HG03558 (cell line): ENCODE data around the gene CRACR2B.

Experiments
- ATAC-seq: cut with Tn5 transposase; IDR thresholded peaks from one replicate; pipeline ENCODE4 v1.9.1; 2021; ENCODE audit warnings: moderate number of reproducible peaks; ENCODE audit not compliant: unreplicated experiment; ENCODE audit errors: extremely low read depth

Gene CRACR2B

DNA sequence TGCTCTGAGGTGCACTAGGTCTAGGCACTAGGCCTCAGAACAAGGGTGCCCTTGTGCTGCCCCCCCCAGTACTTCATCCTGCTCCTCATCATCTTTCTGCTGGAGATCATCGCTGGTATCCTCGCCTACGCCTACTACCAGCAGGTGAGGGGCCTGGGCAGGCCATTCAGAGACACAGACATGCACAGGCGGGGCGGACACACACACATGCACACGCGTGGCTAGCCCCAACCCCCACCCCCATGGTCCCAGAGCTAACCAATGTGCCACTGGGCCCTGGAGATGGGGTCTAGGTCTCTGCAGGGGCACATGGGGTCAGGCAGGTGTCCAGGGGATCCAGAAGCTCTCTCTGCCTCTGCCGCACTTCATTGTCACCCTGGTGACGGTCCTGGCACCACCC, 9.0 kb downstream of the CRACR2B start:
- no peak for ATAC-seq

DNA sequence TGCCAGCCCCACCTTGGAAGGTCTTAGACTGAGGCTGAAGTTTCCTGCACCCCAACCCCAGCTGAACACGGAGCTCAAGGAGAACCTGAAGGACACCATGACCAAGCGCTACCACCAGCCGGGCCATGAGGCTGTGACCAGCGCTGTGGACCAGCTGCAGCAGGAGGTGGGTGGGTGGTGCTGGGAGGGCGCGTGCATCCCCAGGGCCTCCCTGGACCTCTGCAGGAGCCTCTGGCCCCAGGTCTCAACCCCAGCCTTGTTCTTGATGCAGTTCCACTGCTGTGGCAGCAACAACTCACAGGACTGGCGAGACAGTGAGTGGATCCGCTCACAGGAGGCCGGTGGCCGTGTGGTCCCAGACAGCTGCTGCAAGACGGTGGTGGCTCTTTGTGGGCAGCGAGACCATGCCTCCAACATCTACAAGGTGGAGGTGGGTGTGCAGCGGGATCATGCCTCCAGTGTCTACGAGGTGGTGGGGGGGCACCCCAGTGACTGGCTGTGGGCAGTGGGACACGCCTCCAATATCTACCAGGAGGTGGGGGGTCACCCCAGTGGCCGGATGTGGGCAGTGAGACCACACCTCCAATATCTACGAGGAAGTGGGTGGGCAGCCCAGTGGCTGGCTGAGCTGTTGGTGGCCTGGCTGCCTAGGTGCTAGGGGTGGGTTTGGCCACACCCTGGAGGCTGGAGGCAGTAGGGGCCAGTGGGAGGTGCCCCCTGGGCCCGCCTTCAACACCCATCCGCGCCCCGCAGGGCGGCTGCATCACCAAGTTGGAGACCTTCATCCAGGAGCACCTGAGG, 9.7 kb downstream of the CRACR2B start:
- ATAC-seq = no peak

DNA sequence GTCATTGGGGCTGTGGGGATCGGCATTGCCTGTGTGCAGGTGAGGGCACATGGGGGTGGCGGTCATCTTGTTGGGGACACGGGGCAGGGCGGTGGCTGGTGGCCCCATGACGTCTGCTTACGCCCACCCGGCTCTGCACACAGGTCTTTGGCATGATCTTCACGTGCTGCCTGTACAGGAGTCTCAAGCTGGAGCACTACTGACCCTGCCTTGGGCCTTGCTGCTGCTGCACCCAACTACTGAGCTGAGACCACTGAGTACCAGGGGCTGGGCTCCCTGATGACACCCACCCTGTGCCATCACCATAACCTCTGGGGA, 10.2 kb downstream of the CRACR2B start:
- no peak for ATAC-seq

DNA sequence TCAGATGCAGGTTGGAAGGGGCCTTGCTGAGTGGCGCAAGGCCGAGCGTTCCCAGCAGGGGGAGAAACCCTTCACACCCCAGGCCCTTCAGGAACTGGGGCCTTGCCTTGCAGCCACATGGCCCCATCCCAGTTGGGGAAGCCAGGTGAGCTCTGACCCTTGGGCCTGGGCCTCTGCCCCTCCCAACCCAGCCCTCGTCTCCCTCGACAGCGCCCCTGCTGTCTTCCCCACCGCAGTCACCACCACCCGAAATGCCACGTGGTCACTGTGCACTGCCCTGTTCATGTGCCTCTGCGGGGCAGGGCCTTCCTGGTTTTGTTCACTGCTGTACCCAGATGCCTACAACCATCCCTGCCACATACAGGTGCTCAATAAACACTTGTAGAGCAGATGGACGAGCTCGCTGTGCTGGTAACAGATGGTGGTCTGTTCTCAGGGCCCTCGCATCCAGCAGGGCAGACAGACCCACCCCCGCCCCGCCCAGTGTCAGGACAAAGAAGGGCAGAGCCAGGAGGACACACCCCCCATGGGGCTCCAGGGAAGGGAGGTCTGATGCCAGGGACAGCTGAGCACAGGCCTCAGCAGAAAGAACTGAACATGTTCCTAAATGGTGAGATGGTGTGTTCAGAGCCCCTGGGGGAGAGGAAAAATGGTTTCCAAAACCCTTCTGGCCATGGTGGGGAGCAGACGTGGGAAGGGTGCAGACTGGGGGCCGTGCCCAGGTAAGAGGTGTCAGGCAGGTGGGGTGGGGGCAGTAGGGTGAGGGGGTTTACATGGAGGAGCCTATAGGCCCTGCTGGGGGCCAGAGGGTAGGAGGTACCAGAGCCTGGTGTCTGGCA, 10.9 kb downstream of the CRACR2B start:
- ATAC-seq = no peak

DNA sequence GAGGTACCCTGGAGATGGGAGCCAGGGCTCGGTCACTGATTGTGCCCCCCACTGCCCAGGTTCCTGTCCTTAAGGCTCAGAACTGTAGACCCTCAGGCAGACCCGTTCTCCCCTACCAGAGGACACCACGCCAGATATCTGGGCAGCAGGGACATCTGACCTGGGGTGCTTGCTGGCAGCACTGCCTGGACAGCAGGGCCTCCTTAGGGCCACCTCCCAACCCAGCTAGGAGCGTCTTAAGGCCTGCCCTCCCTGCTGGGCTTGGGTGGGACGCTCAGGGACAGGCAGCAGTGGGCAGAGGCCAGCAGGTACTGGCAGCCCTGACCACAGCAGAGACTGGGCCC, 11.5 kb downstream of the CRACR2B start:
- ATAC-seq = no peak

DNA sequence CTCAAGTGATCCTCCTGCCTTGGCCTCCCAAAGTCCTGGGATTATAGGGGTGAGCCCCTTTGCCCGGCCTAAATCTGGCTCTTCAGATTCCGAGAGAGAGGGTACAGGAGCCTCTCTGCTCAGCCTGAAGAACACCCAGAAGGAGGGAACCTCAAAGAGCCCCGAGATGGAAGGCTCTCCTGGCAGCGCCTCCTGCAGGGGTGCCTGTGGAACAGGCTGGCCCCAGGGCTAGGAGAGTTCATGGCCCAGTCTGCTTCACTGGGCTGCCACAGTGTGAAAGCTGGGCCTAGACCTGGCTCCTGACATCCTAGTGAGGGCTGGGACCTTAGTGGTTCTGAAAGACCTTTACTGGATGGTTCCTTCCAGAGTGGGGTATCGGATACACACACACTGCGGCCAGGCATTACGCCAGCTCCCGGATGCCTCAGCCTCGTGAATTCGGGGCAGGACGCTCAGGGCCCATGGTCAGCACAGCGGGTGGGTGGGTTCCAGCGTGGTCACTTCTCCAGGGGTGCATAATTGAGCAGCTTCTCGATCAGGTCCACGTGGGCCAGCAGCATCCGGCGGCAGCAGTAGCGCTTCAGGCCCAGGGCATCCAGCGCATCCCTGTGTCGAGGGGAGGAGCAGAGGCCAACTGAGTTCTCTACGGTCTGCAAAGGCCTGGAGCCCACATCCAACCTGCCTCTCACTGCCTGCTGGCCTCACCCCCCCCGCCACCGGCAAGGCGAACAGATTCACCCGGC, 12.3 kb downstream of the CRACR2B start:
- no peak for ATAC-seq

DNA sequence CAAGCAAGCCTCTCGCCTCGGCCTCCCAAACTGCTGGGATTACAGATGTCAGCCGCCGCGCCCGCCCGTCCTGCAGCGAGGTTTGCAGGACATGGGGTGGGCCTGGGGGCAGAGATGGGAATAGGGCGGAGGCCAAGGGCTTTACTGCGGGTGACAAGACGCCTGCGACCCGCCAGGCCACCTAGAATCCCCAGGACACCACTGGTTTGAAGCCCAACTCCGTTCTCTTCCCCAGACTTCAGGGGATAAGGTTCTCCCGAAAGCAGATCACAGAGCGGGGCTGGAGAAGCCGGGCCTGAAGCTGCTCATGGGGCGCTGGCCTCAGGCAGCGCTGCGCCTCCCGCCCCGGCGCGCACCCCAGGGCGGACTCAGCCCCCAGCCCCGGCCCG, 14.3 kb downstream of the CRACR2B start:
- ATAC-seq = no peak

DNA sequence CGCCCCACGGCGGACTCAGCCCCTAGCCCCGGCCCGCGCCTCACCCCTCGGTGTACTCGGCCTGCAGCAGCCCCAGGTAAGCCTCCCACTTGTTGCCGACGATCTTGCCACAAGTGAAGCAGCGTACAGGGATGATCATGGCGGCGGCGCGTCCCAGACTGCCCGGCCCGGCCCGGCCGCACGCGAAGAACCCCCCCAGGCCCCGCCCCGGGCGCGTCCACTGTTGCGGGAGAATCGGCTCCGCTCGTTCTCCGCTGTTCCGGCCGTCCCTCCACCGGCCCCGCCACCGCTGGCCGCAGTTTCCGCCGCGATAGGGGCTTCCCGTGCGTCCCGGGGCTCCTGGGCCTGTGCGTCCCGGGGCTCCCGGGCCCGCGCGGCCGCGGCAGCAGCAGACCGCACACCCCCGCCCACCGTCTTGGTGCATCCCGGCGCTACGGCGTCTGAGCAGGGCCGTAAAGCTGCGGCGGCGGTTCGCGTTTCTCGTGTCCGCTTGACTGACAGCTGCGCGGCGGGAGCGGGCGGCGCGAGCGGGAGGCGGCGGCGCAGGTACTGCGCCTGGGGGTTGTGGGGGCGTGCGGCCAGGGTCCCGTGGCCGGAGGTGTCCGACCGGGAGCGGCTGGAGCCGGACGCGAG, 14.8 kb downstream of the CRACR2B start, which contains the start of the genes POLR2L and TSPAN4:
POLR2L (minus strand) TSS at position 160 of the 633 bp plus-strand sequence; CDS start at position 139, 21 bp downstream.
TSPAN4 (plus strand) TSS at position 483 of the 633 bp plus-strand sequence. CDS start 7,453 bp downstream, outside the sequence.
- no peak for ATAC-seq

DNA sequence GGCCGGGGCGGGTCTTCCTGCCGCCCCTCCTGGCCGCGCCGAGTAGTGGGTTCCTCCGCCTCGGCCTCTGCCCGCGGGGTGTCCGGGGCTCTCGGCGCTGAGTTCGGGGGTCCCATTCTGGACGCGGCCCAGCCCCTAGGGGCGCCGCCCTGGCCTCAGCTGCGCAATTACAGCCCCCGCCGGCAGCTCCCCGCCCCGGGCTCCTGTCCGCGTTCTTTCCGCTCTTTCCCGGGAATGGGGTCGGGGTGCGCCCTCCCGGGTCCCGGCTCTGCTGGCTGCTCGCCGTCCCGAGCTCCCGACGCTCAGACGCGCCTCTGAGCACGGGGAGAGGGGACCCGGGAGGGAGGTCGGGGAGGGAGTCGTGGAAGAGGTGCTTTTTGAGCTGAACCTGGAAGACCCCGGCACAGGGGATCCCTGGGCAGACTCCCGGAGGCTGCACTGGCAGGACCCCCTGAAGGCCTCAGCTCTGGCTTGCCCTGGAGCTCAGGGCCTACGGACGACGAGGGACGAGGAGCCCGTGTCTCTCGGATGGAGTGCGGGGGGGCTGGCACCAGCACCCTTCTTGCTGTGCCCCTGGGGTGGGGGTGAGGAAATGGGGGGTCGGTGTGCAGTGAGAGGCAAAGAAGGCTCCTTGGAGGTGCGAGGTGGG, 15.5 kb downstream of the CRACR2B start:
- no peak for ATAC-seq

DNA sequence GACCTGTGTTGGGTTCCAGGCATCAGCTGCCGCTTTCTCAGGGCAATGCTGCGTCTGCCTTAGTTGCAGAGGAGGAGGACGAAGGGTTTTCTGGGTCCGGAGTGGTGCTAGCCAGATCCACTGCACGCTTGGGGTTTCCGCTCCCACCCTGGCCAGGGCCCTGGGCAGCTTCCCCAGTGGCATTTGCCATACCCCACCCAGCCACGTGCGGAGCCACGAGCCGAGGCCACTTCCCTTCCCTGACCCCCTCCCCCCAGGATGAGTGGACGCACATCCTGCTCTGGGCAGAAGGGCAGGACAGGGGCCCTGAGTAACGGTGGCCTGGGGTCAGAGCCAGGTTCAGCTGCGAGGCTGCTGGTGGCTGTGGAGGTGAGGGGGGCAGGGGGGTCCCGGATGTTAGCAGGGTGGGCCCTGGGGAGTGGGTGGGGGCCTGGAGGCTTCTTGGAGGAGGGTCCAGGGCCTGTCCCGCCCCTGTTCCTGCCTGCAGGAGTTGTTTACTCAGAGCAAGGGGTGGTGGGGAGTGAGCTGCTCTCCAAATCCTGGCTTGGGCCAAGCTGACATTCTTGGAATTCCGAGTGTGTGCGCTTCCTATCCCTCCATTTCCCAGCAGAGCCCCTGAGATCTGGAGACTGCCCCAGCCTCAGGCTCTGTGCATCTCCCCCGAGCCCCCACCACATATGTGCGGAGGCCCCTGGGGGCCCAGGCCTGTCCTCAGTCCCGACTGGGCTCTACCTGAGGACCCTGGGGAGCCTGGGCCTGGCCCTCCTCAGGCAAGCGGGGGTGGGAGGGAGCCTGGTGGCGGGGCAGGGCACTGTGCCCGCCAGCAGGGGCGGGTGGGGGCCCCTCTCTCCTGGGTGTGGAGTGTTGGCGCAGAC, 16.3 kb downstream of the CRACR2B start:
- ATAC-seq = no peak

DNA sequence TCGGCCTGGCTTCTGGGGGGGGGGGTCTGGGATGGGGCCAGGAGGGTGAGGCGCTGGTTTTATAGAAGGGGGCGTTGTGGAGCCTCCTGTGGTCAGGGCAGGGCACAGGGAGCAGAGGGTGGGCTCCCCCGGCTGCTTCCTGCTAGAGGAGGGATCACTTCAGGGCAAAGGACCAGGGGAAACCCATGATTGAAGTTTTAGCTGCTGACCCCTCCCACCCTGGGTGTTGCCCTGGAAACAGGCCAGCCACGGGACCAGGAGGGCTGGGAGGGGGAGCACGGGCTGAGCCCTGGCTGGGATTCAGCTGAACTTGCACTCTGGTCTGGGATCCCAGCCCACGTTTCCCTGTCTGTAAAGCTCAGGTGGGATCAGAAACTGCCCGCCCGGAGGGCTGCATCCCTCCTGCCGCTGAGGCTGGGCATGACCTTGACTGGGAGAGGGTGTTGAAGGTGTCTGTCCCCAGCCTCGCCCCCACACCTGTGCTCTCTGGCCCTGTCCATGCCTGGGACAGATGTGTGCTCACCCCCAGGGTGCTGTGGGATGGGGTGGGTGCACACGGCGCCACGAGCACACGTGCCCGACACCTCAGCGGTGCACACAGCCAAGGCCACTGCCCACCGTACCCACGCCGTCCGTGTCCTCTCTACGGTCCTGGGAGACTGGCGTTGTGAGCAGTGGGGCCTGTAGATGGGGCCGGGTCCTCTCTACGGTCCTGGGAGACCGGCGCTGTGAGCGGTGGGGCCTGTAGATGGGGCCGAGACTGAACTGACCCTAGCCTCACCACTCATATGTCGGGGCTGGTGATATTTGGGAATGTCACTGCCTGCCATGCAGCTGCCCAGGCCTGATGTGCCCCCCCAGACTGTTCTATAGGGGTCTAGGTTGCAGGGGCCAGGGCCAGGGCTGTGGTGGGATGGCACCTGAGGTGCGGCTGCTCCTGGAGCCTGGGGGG, 17.2 kb downstream of the CRACR2B start:
- ATAC-seq = no peak

DNA sequence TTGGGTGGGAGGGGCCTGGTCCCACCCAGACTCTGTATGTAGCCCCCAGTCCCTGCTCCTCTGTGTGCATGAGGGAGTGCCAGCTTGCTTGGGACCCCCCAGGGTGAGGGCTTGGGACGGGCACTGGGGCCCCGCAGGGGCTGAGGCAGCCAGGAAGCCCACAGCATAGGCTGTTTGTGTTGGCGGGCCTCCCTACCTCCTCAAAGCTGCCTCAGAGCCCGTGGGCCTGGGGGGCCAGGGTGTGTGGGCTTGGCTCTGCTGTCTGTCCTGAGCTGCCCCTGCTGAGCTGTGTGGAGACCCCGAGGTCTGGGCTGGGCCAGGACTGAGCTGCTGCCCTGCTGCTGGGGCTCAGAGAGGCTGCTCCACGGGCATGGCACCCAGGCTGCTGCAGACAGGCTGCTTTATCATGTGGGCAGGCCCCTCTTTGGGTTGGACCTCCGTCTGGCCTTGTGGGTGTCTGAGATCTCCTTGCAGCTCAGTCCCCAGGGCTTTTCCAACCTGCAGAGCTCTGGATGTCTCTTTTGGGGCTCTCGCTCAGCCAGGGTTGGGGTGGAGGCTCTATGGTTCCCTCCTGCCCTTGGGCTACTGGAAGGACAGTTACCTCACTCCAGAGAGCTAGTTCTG, 18.3 kb downstream of the CRACR2B start:
- no peak for ATAC-seq

DNA sequence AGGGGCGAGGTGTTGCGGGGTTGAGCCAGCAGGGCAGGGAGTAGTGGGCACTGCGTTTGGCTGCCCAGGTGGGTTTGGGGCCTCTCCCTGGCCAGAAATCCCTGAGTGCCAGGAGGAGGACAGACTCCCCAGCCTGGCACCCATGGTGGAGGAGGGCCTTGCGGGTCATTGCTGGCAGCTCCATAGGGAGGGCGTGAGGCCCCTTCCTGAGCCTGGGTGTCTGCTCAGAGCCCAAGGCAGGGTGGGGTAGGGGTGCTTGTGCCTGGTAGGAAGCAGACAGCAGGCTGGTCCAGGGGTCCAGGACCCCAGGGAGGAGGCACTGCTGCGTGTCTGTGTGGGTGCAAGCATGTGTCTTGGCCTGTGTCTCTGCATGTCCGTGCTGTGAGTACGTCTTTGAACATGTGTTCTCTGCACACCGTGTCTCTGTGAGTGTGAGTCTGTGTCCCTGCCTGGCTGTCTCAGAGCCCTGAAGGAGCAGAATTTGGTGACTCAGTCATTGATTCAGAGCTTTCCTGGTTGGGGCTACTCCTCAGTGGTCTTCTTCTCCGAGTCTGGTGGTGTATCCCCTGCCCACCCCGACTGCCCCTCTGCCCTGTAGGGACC, 18.9 kb downstream of the CRACR2B start:
- ATAC-seq = no peak

DNA sequence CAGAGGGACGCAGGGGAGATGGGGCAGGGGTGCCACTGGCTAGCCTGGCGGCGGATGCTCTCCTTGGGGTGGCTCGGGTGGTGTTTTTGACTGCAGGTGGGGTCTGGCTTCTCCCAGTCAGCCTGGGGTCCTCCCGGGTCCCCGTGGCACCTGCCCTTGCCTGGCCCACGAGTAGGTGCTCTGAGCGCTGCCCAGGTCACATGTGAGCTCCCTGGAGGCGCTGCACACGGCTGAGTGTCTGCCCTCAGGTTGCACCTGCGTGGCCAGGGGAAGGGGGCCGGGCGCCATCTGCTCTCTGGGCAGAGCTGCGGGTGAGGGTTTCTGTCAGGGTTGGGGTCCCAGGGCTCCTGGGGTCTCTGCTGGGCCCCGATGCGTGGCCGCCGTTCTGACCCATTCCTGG, 20.2 kb downstream of the CRACR2B start:
- no peak for ATAC-seq

DNA sequence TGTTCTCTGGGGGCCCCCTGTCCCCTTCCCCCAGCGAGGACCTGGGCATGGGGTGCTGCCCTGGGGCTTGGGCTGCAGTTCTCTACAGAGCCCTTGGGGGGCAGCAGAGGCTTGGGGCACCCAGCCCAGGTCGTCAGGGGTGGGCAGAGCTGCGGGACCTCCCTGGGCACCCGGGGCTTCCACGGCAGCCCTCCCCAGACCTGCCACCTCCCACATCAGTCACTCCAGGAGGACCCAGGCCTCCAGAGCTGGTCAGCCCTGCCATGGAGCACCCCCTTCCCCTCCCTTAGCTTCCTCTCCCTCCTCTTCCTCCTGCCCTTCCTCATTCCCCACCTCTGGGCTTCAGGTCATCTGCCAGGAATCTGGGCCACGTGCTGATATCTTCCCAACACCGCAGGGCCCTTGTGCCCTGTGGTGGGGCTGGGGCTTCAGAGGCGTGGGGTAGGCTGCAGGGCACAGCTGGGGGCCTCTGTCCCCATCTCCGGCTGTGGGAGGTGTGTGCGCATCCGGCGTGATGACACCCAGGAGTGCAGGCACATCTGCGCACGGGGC, 20.7 kb downstream of the CRACR2B start:
- ATAC-seq = no peak

DNA sequence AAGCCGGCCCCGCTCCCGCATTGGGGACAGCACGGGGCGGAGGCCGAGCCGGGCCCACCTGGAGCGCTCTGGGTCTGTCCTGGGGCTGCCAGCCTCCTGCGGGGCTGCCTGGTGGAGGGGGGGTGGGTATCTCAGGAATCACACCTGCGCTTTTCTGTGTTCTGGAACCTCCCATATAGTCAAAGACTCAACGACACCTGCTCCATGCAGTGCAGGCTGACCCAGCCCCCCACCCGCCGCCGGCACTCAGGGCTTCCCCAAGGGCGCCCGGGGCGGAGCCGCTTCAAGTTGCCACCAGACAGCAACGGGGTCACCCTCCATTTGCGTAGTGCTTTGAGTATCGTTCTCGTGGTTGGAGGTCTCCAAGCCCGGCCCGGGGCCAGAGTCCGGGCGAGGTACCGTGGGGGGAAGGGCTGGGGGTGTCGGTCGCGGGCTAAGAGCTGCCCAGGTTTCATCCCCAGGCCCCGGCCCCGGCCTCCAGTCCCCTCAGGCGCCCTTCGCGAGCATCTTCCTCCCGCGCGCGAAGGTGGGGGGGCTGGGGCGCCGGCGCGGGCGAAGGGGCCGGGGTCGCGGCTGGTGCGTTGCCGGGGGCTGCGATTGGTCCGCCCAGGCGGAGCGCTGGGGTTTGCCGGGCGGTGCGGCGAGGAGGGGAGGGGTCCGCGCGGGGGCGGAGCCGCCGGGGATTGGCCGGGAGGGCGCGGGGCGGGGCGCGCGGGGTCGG, 21.5 kb downstream of the CRACR2B start:
- no peak for ATAC-seq
